K562 (cell line): ENCODE results near the gene RAB21. TPM values are rescaled to one million over a fixed set of nuclear protein-coding genes. Genes with fewer than 3 reads are reported as not detected.

ENCODE experiments used
- ATAC-seq: fragments of 200-7000 bp; cut with Tn5 transposase; 3 replicates; pipeline ENCODE4 v1.9.1; 2020; ENCODE audit warnings: moderate library complexity
- BruUV-seq: library from RNA; stranded (reverse); fragments of 400-500 nt; replicated peaks from 2 replicates; lab custom pipeline; 2021; lab: Mats Ljungman, UMichigan
- CTCF ChIA-PET: fragments of 300-600 bp; formaldehyde crosslinking; extraction: SDS; loops from one replicate; lab custom pipeline; 2021; ENCODE audit warnings: low intra/inter-chr PET ratio; lab: Yijun Ruan, JAX
- POLR2A ChIA-PET: fragments of 300-600, 350-650 bp; sonication (Branson Sonifier 250); formaldehyde crosslinking; extraction: SDS; loops from one replicate; lab custom pipeline; 2021; ENCODE audit warnings: antibody characterized with exemption, inconsistent platforms; lab: Yijun Ruan, JAX
- DNase-seq, 4 experiments: peaks; one replicate each; pipeline versions ENCODE4 v3.0.0 to v3.0.0-alpha.2; 2011 to 2018; ENCODE audit warnings: low spot score in 3 of 4, mixed read lengths in 3 of 4; ENCODE audit errors: extremely low read depth in 1 of 4
- FAIRE-seq: peaks from 2 replicates; lab custom pipeline; 2011; peaks lifted over from hg19 to GRCh38; lab: Jason Lieb, UNC
- H2AFZ ChIP-seq: 2 replicates; pipeline ENCODE4 v1.6.0; 2011; ENCODE audit warnings: low read depth, low read length, control low read depth, inconsistent platforms
- H3K27ac ChIP-seq: fragments of 200-600 bp; 3 replicates; pipeline ENCODE4 v1.8.0; 2011; ENCODE audit warnings: low read depth, mild to moderate bottlenecking, control low read depth, inconsistent platforms, low read length, moderate library complexity, mixed read lengths; ENCODE audit errors: extremely low read depth
- H3K27me3 ChIP-seq, 2 experiments: fragments of 300-600 bp in 1 of 2; 2 replicates in 1 of 2; 3 replicates in 1 of 2; pipeline versions ENCODE4 v1.6.0 to v1.8.0; 2011; ENCODE audit warnings: inconsistent platforms in 2 of 2, low read length in 2 of 2, mild to moderate bottlenecking in 1 of 2, mixed read lengths in 1 of 2, moderate library complexity in 1 of 2; ENCODE audit not compliant: control insufficient read depth in 2 of 2, insufficient read depth in 2 of 2
- H3K36me3 ChIP-seq: fragments of 300-600 bp; 3 replicates; pipeline ENCODE4 v1.8.0; 2011; ENCODE audit warnings: mild to moderate bottlenecking, low read length, inconsistent platforms; ENCODE audit not compliant: control insufficient read depth, insufficient read depth
- H3K4me1 ChIP-seq, 2 experiments: fragments of 200-600 bp in 1 of 2; replicated peaks in 1 of 2; 2 replicates in 1 of 2; 3 replicates in 1 of 2; pipeline versions ENCODE4 v1.5.1 to v1.8.0; 2011; ENCODE audit warnings: inconsistent platforms in 2 of 2, low read length in 2 of 2, mild to moderate bottlenecking in 1 of 2, mixed read lengths in 1 of 2, moderate library complexity in 1 of 2; ENCODE audit not compliant: control insufficient read depth in 2 of 2, insufficient read depth in 2 of 2
- H3K4me2 ChIP-seq: 2 replicates; pipeline ENCODE4 v1.6.1; 2011; ENCODE audit warnings: low read length, control low read depth, inconsistent platforms, mixed read lengths; ENCODE audit not compliant: insufficient read depth
- H3K4me3 ChIP-seq: fragments of 200-600 bp; sonication (generic), shearing (Covaris generic); 2 replicates; pipeline ENCODE4 v1.5.1; 2016; ENCODE audit warnings: control low read depth, inconsistent platforms
- H3K79me2 ChIP-seq: fragments of 200-600 bp; 3 replicates; pipeline ENCODE4 v1.8.0; 2011; ENCODE audit warnings: low read length, inconsistent platforms; ENCODE audit not compliant: control insufficient read depth, insufficient read depth
- H3K9ac ChIP-seq, 2 experiments: 2 replicates each; pipeline versions ENCODE4 v1.6.0 to v1.6.1; 2011; ENCODE audit warnings: low read depth in 2 of 2, low read length in 2 of 2, control low read depth in 1 of 2, inconsistent platforms in 1 of 2, mild to moderate bottlenecking in 1 of 2, mixed read lengths in 1 of 2; ENCODE audit not compliant: insufficient read depth in 1 of 2
- H3K9me1 ChIP-seq: one replicate; pipeline ENCODE4 v1.6.0; 2011; ENCODE audit warnings: inconsistent platforms, mild to moderate bottlenecking, low read length, moderate library complexity; ENCODE audit not compliant: control insufficient read depth, insufficient read depth
- H3K9me3 ChIP-seq: replicated peaks from 2 replicates; pipeline ENCODE4 v1.5.1; 2011; ENCODE audit warnings: low read depth, low read length, inconsistent platforms; ENCODE audit not compliant: control insufficient read depth, insufficient read depth
- H4K20me1 ChIP-seq: replicated peaks from 2 replicates; pipeline ENCODE4 v1.6.1; 2011; ENCODE audit warnings: low read length, inconsistent platforms, mixed read lengths; ENCODE audit not compliant: control insufficient read depth, insufficient read depth
- HDGF ChIP-seq: fragments of 450-650 bp; IDR thresholded peaks from 2 replicates; pipeline ENCODE4 v1.6.1; 2016
- KLF13 ChIP-seq: fragments of 450-650 bp; IDR thresholded peaks from 2 replicates; pipeline ENCODE4 v1.6.1; 2016; ENCODE audit warnings: missing genetic modification characterization, low read depth, mild to moderate bottlenecking, missing compliant biosample characterization, moderate library complexity, borderline replicate concordance
- L3MBTL2 ChIP-seq: fragments of 450-650 bp; IDR thresholded peaks from 2 replicates; pipeline ENCODE4 v1.6.1; 2016; ENCODE audit warnings: mild to moderate bottlenecking, moderate library complexity
- MCM3 ChIP-seq: fragments of 450-650 bp; IDR thresholded peaks from 2 replicates; pipeline ENCODE4 v1.6.1; 2016
- NR2C1 ChIP-seq, 2 experiments: fragments of 450-650 bp; IDR thresholded peaks; 2 replicates each; pipeline ENCODE4 v1.6.1; 2017; ENCODE audit warnings: mild to moderate bottlenecking in 2 of 2, antibody characterized with exemption in 1 of 2, inconsistent platforms in 1 of 2, missing compliant biosample characterization in 1 of 2, missing genetic modification characterization in 1 of 2
- PHB ChIP-seq: fragments of 250-450 bp; sonication (Bioruptor Pico); IDR thresholded peaks from 2 replicates; pipeline ENCODE4 v1.5.0; 2021
- SAFB ChIP-seq: fragments of 200-400 bp; formaldehyde crosslinking; IDR thresholded peaks from 2 replicates; pipeline ENCODE4 v1.6.1; 2017; ENCODE audit warnings: low read depth, low read length, borderline replicate concordance
- ZBTB43 ChIP-seq: sonication (generic); formaldehyde crosslinking; IDR thresholded peaks from 2 replicates; pipeline ENCODE4 v1.8.0; 2023; ENCODE audit warnings: mild to moderate bottlenecking, missing genetic modification reagents
- ZBTB49 ChIP-seq: sonication (generic); formaldehyde crosslinking; IDR thresholded peaks from 2 replicates; pipeline ENCODE4 v1.8.0; 2022; ENCODE audit warnings: missing genetic modification reagents, mild to moderate bottlenecking, borderline replicate concordance
- ZBTB8A ChIP-seq: fragments of 450-650 bp; IDR thresholded peaks from 2 replicates; pipeline ENCODE4 v1.6.1; 2018; ENCODE audit warnings: mild to moderate bottlenecking, moderate library complexity; ENCODE audit not compliant: partially characterized antibody
- ZNF143 ChIP-seq: sonication (generic); formaldehyde crosslinking; IDR thresholded peaks from 2 replicates; pipeline ENCODE4 v1.9.0; 2022; ENCODE audit warnings: mild to moderate bottlenecking, missing genetic modification reagents
- ZNF384 ChIP-seq: IDR thresholded peaks from 2 replicates; pipeline ENCODE4 v1.6.1; 2012; ENCODE audit warnings: low read depth, low read length, improper control_type of control experiment
- ZNF766 ChIP-seq: fragments of 200-800 bp; sonication (Bioruptor generic); conservative IDR thresholded peaks from 2 replicates; pipeline ENCODE4 v1.6.1; 2016; ENCODE audit warnings: missing genetic modification characterization, missing compliant biosample characterization
- WGBS: fragments of 100-300 bp; shearing (Covaris generic); methylation state at CpG from one replicate; pipeline ENCODE4 v1.1.6; 2016; ENCODE audit warnings: low coverage, mixed read lengths; ENCODE audit not compliant: insufficient coverage; ENCODE audit errors: missing lambda C conversion rate; 5-methylcytosine and 5-hydroxymethylcytosine counted together
- in situ Hi-C: fragments of 300-500 bp; cut with MboI; formaldehyde crosslinking; loops from 4 replicates; pipeline ENCODE4 v1.15.0; 2018; ENCODE audit warnings: inconsistent platforms, mixed read lengths
- intact Hi-C: fragments of 100-400 bp; cut with micrococcal nuclease; formaldehyde crosslinking; loops from 2 replicates; pipeline ENCODE4 v1.14.2; 2022
- polyA plus RNA-seq, 8 experiments: library from polyadenylated mRNA; depleted of rRNA in 4 of 8; stranded (reverse) in 5 of 8; unstranded in 3 of 8; fragments of >200 nt; fragmentation: Nextera tagmentation in 2 of 8; fragmentation: Illumina TruSeq in 1 of 8; extraction: Ambion mirVana in 2 of 8; extraction: Trizol in 1 of 8; gene quantifications; 2 replicates each; pipeline versions ENCODE4 v1.2.1 to v1.2.3, GENCODE V29; 2011 to 2014; ENCODE audit warnings: inconsistent platforms in 1 of 8, missing spikeins in 1 of 8
- total RNA-seq, 7 experiments: library from RNA; depleted of rRNA in 6 of 7; stranded (reverse); fragments of >200 nt in 6 of 7; fragmentation: Illumina TruSeq in 2 of 7; extraction: Trizol in 2 of 7; gene quantifications; 2 replicates each; pipeline versions ENCODE4 v1.2.1 to v1.2.3, GENCODE V29; 2011 to 2021; ENCODE audit warnings: low replicate concordance in 1 of 7

The RAB21 gene
- total and polyA plus RNA-seq, 9 of the 15 experiments (the other 6 are each of a cell fraction or from before 2014, with no cell fraction given), result 5.3 to 45.6 (median 19.6) TPM

GRCh38 chr12:71767183-71767582 is 12.5 kb downstream of the RAB21 start:
- no peak overlapping the region for H2AFZ ChIP-seq
- no peak for FAIRE-seq
- no peak overlapping the region for H3K4me3 ChIP-seq
- H3K9ac ChIP-seq, result no peak overlapping the region
- no peak for ATAC-seq
- in situ Hi-C loops, result no loop called here
- no peaks in the 10 kb centered on the region for H4K20me1 ChIP-seq
- peaks cover 0 to 2% of the 10 kb centered on the region in 2 experiments; a peak in 2 of 5 replicates for H3K4me1 ChIP-seq
- H3K4me2 ChIP-seq, result no peak overlapping the region
- H3K79me2 ChIP-seq, result peaks cover 77% of the 10 kb centered on the region
- ChIA-PET POLR2A (interaction anchor here (0.6 to 0.8 kb wide), 4 partner anchors 10 to 185 kb away, joined by 3 read pairs; no protein-coding TSS in a partner anchor), CTCF (no interaction called here)
- H3K27ac ChIP-seq, result no peak overlapping the region
- 87% methylated on average over 5 of the region's 5 CpGs for WGBS
- intact Hi-C loops, result no loop called here
- no TSS peak for BruUV-seq
- peaks cover 19% of the 10 kb centered on the region; the same call in 2 of the 3 replicates for H3K36me3 ChIP-seq
- no peaks in the 10 kb centered on the region for H3K9me1 ChIP-seq
- no peaks in the 10 kb centered on the region for H3K9me3 ChIP-seq
- no peaks in the 10 kb centered on the region for H3K27me3 ChIP-seq
- no peak for DNase-seq
- TF ChIP-seq MCM3 (no peak), ZNF766 (CRISPR knock-in tag) (no peak), ZNF143 (CRISPR knock-in tag) (no peak), ZBTB49 (CRISPR knock-in tag) (no peak), ZBTB8A (no peak), ZNF384 (no peak), NR2C1 (IDR thresholded peaks at IDR 0.05) (no peak), NR2C1 (tag; IDR thresholded peaks at IDR 0.05) (no peak), PHB (CRISPR knock-in tag) (no peak), ZBTB43 (no peak), KLF13 (tag) (no peak), SAFB (no peak), L3MBTL2 (no peak), HDGF (no peak)
